Hepatic stellate cell (primary cell): Measurements from ENCODE around the gene CPXM1.

Experiments
- DNase-seq: peaks from one replicate; pipeline ENCODE4 v3.0.0; 2011; ENCODE audit warnings: low spot score

Gene CPXM1

DNA sequence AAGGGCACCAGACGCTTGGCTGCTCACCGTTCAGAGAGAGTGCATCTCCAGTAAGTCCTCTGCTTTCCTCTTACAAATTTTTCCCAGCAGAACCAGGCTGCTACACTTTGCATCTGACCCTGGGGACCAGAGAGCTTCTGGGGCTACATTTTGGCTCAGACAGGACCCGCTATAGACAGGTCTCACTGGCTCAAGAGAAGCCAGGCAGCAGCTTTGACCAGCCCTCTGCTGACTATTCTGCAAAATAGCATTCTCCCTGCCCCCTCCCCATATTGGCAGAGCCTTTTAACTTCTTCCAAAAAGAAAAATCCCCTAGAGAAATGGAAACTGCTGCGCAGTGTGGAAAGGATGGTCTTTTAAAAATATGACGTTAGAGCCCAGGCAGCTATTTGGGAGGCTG is 37.2 kb downstream of the CPXM1 start:
- DNase-seq, result no peak

DNA sequence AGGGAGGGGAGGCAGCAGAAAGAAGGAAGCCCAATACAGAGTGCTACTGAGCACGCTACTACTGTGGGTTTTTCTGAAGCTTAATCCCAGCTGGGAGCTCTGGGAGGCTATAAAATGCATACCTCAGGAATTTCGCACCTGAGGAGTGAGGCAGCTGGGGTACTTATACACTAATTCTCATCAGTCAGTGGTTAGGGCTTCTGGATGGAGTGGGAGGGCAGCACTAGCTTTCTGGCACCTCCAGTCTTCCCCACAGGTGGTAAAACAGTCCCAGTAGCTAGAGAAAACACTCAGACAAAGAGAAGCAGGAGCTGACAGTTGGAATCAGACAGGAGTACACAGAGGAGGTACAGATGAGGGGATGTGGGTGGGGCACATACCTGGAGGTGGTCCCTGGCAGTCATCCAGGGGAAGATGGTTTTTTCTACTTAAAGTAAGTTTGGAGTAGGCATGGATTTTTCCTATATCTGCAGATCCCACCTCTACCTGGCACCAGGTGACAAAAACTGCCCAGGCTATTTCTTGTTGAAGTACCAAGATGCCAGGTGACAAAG is 37.8 kb downstream of the CPXM1 start:
- no peak for DNase-seq

DNA sequence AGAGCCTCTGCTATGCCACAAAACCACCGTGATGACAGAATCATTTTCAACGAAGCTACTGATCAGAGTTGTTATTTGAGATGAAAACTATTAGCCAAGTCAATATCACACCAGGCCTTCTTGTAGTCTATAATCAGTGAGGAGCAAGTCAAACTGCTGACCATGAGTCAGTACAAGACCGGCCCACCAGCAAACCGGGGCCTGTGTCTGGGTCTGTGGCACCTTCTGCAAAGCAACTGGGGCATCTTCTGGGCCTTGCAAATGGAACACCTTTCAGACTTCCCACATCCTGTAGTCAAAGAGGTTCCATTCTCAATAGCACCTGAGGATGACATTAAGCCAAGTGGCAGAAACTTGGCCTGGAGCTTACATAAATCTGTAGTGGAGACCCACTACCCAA is 38.5 kb downstream of the CPXM1 start:
- no peak for DNase-seq

DNA sequence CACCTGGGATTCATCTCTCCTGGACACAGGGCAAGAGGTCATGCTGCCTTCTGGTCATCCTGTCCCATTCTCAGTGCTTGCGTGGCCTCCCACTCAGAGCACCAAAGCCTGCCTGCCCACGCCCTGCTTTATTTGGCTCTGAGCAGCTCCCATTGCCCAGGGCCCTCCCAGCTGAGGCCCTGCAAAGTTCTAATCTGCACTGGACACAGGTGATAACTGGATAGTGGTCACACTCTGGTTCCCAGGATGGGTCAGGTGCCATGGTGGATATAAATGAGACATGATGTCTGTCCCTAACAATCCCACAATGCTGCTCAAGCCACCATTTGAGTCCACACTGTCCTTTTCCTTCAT is 39.5 kb downstream of the CPXM1 start:
- no peak for DNase-seq

DNA sequence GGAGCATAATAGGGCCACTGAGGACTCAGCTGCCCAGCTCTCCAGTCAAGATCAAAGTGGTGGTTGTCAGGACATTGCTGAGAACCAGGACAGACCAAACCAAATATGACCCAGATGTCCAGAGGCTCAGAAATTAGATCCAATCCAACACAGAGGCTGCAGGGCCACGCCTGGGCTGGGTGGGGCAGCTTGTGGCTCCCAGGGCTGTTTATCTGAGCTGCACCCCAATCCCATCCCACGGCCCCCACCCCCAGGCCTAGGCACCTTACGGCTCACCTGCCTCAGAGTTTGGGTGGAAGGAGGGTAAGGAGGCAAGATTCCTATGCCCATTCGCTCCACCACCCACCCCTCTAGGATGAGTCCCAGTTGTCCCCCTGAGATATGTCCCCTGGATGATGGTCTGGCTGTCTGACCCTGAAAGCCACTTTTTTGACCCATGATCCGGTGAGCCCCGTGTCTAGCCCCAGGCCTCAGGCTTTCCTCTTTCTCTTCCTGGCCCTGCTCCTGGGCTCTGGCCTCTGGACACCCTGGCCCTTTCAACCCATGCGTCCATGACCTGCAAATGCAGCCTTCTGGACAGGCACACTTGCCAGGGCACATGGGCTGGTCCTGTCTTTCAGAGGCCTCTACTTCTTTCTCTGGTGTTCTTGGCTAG is 40.0 kb downstream of the CPXM1 start:
- no peak for DNase-seq

DNA sequence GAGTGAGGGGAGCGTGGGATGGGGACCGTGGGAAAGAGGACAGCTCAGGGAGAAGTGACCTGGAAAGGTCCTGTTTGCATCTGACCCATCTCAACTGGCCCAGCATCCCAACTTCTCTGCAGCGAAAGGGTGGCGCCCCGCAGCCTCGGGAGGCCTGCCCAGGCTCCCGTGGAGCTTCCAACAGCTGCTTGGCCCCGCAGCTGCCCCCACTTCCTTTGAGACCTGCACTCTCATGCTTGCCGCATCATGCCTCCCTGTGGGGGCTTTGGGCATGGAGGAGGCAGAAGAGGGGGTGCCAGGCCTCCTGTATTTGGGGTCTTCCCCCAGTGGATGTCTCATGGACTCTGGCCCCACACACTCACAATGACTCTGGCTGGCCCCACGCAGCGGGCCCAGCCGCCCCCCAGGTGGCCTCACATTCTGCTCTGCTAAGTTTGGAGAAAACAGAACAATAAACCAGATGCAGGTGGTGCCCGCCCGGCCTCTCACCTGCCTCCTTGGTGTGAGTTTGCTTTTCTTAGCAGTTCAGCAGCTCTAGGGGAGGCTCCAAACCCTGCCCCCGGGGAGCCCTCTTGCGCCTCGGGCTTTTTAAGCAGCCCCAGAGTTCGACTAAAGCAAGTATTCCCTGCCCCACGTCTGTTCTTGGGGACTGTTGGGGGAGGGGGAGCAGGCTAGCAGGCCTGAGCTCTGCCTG is 40.7 kb downstream of the CPXM1 start:
- DNase-seq, result no peak

DNA sequence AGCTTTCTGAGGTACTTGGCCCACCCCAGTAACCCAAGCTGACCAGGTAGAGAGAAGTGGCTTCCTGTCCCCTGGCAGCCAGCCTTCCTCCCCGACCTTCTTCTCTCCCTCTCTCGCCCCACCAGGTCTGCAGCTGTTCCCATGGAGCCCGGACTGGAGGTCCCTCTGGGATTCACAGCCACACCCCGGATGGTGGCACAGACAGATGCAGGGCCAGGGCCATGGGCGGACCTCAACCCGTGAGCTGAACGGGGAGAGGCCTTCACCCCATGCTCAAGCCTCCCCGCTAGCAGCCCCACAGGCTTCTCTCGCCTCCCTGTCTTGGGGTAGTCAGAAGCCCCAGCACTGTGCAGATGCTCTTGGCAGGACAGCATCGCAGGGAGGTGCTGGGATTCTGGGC is 41.3 kb downstream of the CPXM1 start:
- no peak for DNase-seq

DNA sequence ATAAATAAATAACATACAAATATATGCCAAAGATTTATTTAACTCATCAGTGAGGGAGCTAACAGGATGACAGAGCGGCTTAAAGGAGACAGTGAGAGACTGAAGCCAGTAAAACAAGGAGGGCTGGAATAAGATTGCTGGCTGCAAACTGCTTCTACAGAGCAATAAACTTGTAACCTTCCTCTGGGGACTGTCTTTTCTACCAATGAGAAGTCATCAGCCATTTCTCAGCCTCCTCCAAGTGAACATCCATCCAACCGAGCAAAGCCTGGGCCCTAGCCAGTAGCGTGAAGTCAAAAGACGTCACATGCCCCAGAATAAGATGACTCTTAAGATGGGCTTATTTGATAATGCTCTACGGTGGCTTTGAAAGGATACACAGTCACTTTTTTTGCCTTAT is 42.5 kb downstream of the CPXM1 start:
- no peak for DNase-seq

DNA sequence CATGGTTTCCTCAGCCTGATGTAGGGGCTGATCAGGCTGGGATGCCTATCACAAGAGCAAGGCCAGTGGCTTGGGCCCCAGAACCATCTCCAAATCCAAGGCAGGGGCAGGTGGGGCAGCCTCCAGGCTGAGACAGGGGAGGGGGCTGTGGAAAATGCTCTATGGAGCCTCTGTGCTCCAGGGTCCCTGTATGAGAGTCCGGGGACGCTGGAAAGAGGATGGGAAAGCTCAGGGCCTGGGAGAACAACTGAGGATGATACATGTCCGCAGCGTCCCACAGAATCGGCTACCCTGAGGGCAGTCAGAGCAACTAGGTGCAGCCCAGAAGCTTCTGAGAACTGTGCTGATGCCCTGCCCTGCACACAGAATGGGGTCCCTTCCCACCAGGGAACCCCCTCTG is 43.4 kb downstream of the CPXM1 start:
- DNase-seq, result no peak

DNA sequence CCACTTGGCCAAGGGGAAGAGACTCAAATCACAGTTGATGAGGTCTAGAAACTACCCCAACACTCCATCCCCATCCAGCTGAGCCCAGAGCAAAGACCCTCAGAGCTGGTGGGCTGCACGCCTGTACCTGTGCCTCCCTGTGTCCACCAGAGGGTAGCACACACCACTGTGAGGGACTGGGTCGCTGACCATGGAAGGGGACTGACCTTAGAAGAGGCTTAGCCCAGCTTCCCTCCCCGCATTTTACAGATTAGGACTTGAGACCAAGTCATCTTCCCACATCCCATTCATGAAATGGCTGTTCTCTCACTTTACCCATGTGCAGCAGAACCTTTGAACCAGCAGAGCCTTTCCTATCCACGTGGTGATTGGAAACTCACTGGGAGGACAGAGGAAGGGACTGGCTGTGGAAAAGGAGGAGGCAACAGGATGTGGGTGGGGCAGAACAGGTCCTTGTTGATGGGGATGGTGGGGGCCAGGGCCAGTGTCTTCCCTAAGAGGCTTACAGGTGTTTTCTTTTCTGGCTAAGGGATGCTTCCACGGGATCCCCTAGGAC is 44.3 kb downstream of the CPXM1 start:
- DNase-seq, result peak; percentile 80

DNA sequence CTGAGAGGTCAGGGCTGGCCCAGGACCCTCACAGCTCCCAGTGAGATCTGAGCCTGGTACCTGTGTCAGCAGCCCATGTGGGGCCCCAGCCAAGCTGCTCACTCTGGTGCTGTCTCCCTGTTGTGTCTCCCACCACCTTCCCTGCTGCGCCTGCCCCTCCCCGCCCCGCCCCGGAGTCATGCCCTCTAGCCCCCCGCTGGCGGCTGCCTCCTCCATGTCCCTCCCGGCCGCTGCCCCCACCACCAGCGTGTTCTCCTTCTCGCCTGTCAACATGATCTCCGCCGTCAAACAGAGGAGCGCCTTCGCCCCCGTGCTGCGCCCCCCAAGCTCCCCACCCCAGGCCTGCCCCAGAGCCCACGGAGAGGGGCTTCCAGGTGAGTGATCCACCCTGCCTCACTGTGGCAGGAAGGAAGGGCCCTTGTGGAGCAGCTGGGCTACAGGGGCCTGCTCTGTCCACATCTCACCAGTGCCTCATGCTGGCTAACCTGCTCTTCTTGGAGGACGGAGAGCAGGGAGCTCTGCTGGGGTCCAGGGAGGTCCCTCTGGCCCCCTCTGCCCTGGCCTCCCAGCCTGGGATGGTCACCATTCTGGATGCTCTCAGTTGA is 44.9 kb downstream of the CPXM1 start:
- DNase-seq, result no peak

DNA sequence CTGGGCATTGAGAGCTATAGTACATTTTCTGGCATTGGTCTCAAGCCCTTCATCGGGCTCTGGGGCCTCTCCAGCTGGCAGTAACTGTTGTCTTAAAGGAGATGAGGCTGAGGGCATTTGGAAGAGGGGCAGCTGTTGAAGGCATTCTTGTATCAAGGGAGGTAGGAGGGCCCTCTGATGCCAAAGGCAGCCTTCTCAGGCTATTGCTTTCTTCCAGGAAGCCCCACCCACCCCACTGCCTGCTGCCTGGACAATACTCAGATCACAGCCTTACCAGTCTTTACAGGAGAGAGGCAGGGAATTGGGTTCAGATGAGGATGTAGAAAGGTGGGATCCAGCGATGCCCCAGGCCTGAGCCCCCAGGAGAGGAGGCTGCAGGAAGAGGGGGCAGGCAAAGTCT is 46.0 kb downstream of the CPXM1 start:
- no peak for DNase-seq

DNA sequence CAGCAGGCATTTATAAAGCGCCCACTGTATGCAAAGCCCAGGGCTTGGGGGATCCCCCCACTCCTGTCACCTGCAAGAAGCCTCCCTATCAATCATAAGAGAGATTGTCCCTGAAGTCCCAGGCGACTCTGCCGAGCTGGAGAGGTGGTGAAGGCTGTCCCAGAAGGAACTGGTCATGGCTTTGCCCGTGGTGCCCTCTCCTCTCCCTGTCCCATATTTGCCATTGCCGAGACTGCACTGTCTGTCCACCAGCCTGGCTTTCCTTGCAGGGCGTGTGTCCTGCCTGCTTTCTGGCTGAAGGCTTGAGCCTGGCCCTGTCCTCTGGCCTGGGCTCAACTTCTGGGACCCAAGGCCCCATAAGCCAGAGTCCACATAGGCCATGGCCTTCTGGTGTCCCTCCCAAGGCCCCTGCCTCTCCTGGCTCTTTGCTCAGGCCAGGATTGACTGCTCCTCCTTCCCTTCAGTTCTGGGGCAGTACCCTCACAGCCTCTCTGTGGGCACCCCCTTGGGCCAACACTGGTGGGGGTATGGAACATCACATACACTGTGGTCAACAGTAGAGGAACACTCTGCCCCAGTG is 46.9 kb downstream of the CPXM1 start:
- DNase-seq, result no peak

DNA sequence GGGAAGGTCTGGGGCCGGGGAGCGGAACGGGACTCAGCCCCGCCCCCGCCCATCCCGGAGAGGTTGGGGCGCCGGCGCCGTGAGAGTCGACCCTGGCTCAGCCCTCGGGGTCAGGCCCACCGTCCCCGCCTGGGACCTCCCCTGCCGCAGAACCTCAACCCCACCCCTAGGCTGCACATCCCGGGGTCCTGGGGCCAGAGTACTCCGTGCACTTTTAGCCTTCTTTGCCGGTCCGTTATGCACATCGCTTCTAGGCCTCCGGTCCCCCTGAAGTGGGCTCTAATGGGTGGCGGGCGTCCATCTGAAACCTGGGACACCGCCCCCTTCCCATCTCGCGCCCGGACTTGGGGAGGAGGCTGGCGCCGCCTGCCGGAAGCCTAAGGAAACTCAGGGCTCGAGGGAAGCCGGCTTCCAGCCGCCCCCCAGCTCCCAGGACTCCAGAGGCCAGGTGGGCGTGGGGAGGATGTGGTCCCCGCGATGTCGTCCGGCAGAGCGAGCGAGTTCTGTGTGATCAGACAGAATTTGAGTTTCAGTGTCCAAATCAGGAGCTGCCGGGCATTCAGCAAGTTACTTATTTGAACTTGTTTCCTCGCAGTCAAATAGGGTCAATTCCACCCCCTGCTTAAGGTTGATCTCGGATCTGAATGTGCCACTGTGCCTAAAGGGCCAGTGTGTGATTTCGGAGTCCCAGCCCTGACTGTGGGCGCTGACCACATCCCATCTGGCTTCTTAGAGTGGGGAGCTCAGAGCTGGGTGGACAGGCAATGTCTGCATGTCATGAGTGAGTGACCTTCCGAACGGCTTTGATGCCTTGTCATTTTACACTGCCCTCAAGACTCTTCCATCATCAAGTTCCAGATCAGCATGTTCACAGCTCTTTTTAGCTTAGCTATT is 47.6 kb downstream of the CPXM1 start:
- peak; percentile 62 for DNase-seq

DNA sequence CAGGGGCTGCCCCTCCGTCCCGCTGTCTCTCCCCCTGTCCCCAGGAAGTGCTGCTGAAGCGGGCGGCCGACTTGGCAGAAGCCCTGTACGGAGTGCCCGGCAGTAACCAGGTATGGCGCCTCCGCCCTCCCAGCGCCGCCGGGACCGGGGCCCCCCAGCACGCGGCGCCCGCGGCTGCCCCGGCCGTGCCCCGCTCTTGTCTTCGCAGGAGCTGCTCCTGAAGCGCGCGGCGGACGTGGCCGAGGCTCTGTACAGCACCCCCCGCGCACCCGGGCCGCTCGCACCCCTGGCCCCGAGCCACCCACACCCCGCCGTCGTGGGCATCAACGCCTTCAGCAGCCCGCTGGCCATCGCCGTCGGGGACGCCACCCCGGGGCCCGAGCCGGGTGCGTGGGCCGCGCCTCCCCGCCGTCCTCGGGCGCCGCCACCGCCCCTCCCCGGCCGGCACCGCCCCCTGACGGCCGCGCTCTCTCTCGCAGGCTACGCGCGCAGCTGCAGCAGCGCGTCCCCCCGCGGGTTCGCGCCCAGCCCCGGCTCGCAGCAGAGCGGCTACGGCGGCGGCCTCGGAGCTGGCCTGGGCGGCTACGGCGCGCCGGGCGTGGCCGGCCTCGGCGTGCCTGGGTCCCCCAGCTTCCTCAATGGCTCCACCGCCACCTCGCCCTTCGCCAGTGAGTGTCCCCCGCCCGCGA is 48.4 kb downstream of the CPXM1 start:
- DNase-seq, result peak; percentile 46

DNA sequence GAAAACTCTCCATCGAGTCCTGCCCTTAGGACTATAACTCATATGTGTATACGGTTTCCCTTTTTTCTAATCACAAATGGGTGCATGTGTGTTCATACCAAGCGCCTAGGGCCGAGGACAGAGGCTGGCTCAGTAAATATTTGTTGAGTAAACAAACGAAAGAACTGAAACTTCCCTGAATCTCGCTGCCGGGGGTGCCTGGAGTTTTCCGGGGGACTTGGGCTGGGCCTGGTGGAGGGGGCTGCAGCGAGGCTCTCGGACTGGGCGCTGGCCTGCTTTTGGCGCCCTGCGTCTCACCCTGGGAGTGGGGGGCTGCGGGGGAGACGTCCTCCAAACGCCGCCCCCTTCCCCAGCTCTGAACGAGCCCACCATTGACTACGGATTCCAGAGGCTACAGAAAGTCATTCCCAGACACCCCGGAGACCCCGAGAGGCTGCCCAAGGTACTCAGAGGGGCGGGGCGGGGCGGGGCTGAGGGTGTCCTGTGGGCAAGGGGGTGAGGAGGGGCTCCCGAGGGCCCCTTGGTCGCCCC is 49.0 kb downstream of the CPXM1 start:
- DNase-seq, result no peak

DNA sequence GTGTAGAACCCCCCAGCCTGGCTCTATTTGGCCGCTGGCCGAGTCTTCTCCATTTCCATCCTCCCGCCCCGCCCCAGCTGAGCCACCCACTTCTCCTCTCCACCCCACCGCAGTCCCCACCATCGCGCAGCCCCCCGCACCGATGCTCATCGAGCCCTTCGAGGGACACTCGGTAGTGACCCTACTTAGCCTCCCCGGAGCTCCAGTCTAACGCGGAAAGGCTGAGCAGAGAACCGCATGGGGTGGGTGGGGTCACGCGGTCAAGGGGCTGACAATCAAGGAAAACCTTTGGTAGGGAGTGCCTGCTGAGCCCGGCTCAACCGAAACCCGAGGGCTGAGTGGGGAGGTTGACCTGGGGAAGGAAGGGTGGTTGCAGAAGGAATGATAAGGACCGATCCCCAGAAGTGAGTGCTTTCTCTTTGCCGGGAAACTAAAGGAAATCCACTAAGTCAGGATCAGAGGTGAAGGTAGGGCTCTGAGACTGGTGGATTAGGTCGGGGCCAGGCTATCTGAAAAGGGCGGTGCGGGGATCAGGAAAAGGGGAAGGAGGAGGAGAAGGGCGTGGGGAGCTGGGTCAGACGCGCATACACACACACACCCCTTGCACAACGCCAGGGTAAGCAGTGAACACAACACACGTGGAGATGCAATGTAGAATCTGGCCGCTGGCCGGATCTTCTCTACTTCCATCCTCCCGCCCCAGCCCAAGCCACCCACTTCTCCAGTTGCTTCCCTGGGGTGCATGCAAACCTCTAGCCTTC is 49.8 kb downstream of the CPXM1 start:
- peak; percentile 57 for DNase-seq

DNA sequence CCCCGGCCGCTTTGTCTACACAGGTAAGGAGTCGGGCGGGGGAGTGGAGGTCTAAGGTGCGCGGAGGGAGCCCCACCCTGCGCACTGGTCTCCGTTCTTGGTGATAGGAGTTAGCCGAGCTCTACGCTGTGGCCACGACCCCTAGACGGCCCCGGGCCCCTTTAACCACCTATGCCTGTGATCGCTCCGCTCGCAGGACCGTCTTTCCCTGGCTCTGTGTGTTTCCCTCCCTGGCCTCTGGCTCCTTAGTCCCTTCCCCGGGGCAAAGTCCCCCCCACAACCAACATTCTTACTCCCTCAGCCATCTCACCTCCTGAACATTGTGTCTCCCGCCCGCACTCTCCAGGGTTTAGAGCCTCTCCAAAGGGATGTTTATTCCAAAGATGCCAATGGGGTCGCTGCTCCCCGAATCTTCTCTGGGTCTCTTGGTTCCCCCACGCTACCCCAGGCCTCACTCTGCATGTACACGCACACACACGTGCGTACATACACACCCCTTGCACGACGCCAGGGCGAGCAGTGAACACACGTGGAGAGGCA is 50.4 kb downstream of the CPXM1 start:
- DNase-seq, result no peak

DNA sequence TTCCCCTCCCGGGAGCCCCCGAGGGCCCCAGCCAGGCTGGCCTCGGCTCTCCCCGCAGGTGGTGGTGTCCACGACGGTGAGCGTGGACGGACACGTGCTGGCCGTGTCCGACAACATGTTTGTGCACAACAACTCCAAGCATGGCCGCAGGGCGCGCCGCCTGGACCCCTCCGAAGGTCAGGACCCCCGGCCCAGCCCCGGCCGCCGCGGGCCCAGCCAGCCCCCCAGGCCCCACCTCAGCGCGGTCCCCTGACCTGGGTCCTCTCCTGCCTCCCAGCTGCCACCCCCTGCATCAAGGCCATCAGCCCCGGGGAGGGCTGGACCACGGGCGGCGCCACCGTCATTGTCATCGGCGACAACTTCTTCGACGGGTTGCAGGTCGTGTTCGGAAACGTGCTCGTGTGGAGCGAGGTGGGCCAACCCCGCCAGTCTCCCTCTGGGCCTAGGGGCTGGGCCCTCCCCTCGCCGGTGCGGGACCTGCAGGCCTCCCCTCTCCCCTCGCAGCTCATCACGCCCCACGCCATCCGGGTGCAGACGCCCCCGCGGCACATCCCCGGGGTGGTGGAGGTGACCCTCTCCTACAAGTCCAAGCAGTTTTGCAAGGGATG is 51.0 kb downstream of the CPXM1 start:
- no peak for DNase-seq
